ENCODE data around the gene SACM1L. TPM values are rescaled to one million over a fixed set of nuclear protein-coding genes. Genes with fewer than 3 reads are reported as not detected.

The SACM1L gene
- total and polyA plus RNA-seq, 7 experiments from 2014 or later, result 21.1 to 93.8 (median 69.6) TPM

GRCh38 chr3:45715945-45716344 is 26.7 kb downstream of the SACM1L start:
- Histone ChIP-seq H3K27ac (ENCODE audit: low read depth, low read length) (no peak overlapping the region), H3K4me1 (ENCODE audit: control insufficient read depth in 2 of 2, insufficient read depth in 2 of 2, low read length in 2 of 2) (no peaks in the 10 kb centered on the region), H3K4me3 (ENCODE audit: low read length) (no peak overlapping the region), H3K27me3 (ENCODE audit: control insufficient read depth in 2 of 2, insufficient read depth in 2 of 2, low read length in 2 of 2) (no peaks in the 10 kb centered on the region), H3K36me3 (ENCODE audit: control insufficient read depth in 2 of 3, insufficient read depth in 3 of 3, low read length in 3 of 3) (peaks cover 5 to 54% (median 7%) of the 10 kb centered on the region in 3 experiments), H3K9me3 (ENCODE audit: control insufficient read depth in 2 of 3, low read length in 3 of 3) (no peaks in the 10 kb centered on the region)
- peaks cover 21 to 44% (median 34%) of the 10 kb centered on the region in 5 donors for H3K36me3 Mint-ChIP-seq
- H3K27me3 Mint-ChIP-seq, result no peaks in the 10 kb centered on the region
- peak overlapping the region in 3 of 9 donors; percentile 31 to 66 (median 62) for H3K27ac Mint-ChIP-seq
- intact Hi-C loops (cut with micrococcal nuclease), result no loop called here
- ChIA-PET CTCF (no interaction called here), POLR2A (no interaction called here)
- no peaks in the 10 kb centered on the region for H3K9me3 Mint-ChIP-seq
- peaks cover 10 to 32% (median 21%) of the 10 kb centered on the region in 7 donors for H3K4me1 Mint-ChIP-seq
- ATAC-seq (no peak), DNase-seq (no peak)
- H3K4me3 Mint-ChIP-seq, result no peak overlapping the region

- POLR2A ChIA-PET, result no interaction called here
- Mint-ChIP-seq H3K27ac (peak overlapping the region in 6 of 9 donors; percentile 4 to 62 (median 22)), H3K27me3 (no peaks in the 10 kb centered on the region), H3K4me3 (no peak overlapping the region), H3K36me3 (peaks cover 19 to 39% (median 31%) of the 10 kb centered on the region in 5 donors), H3K9me3 (no peaks in the 10 kb centered on the region), H3K4me1 (peaks cover 5 to 30% (median 18%) of the 10 kb centered on the region in 7 donors)
- ATAC-seq, result no peak
- intact Hi-C loops (cut with micrococcal nuclease), result no loop called here
- H3K4me1 ChIP-seq (ENCODE audit: control insufficient read depth in 2 of 2, insufficient read depth in 2 of 2, low read length in 2 of 2), result no peaks in the 10 kb centered on the region
- CTCF ChIA-PET, result no interaction called here
- no peak overlapping the region for H3K27ac ChIP-seq (ENCODE audit: low read depth, low read length)
- H3K27me3 ChIP-seq (ENCODE audit: control insufficient read depth in 2 of 2, insufficient read depth in 2 of 2, low read length in 2 of 2), result no peaks in the 10 kb centered on the region
- no peak for DNase-seq
- no peak overlapping the region for H3K4me3 ChIP-seq (ENCODE audit: low read length)
- H3K36me3 ChIP-seq (ENCODE audit: control insufficient read depth in 2 of 3, insufficient read depth in 3 of 3, low read length in 3 of 3), result peaks cover 0 to 48% (median 7%) of the 10 kb centered on the region in 3 experiments
- no peaks in the 10 kb centered on the region for H3K9me3 ChIP-seq (ENCODE audit: control insufficient read depth in 2 of 3, low read length in 3 of 3)
Observed at GRCh38 chr3:45716790-45717336, 27.7 kb downstream of the SACM1L start.

GRCh38 chr3:45719655-45720487 is 30.7 kb downstream of the SACM1L start:
- no peaks in the 10 kb centered on the region for H3K27me3 ChIP-seq (ENCODE audit: control insufficient read depth in 2 of 2, insufficient read depth in 2 of 2, low read length in 2 of 2)
- intact Hi-C loops (cut with micrococcal nuclease), result no loop called here
- H3K27ac Mint-ChIP-seq, result peak overlapping the region in 6 of 9 donors; percentile 10 to 68 (median 26)
- ChIA-PET CTCF (no interaction called here), POLR2A (no interaction called here)
- no peak overlapping the region for H3K4me3 Mint-ChIP-seq
- peaks cover 28 to 52% (median 45%) of the 10 kb centered on the region in 5 donors for H3K36me3 Mint-ChIP-seq
- H3K9me3 ChIP-seq (ENCODE audit: control insufficient read depth in 2 of 3, low read length in 3 of 3), result no peaks in the 10 kb centered on the region
- no peaks in the 10 kb centered on the region for H3K4me1 ChIP-seq (ENCODE audit: control insufficient read depth in 2 of 2, insufficient read depth in 2 of 2, low read length in 2 of 2)
- H3K36me3 ChIP-seq (ENCODE audit: control insufficient read depth in 2 of 3, insufficient read depth in 3 of 3, low read length in 3 of 3), result peaks cover 19 to 48% (median 20%) of the 10 kb centered on the region in 3 experiments
- no peak for DNase-seq
- no peak for ATAC-seq
- no peaks in the 10 kb centered on the region for H3K9me3 Mint-ChIP-seq
- peaks cover 7 to 37% (median 28%) of the 10 kb centered on the region in 7 donors for H3K4me1 Mint-ChIP-seq
- H3K4me3 ChIP-seq (ENCODE audit: low read length), result no peak overlapping the region
- H3K27me3 Mint-ChIP-seq, result no peaks in the 10 kb centered on the region
- H3K27ac ChIP-seq (ENCODE audit: low read depth, low read length), result no peak overlapping the region

DNA sequence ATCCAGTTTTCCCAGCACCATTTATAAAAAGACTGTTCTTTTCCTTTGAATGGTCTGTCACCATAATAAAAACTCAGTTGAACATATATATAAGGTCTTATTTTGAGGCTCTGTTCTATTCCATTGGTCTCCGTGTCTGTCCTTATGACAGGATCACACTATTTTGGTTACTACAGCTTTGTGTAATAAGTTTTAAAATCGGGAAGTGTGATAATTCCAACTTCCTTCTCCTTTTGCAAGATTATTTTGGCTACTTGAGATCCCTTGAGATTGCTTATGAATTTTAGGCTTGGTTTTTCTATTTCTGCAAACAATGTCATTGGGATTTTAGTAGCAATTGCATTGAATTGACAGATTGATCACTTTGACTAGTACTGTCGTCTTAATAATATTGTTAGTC is 35.7 kb downstream of the SACM1L start:
- H3K27ac ChIP-seq (ENCODE audit: low read depth, low read length), result no peak overlapping the region
- H3K9me3 ChIP-seq (ENCODE audit: control insufficient read depth in 2 of 3, low read length in 3 of 3), result no peaks in the 10 kb centered on the region
- POLR2A ChIA-PET, result interaction anchor here (1.3 kb wide), 1 partner anchor 26 kb away, joined by 4 read pairs; no protein-coding TSS in a partner anchor
- peak overlapping the region in 2 of 9 donors; percentile 10 to 65 for H3K27ac Mint-ChIP-seq
- no peaks in the 10 kb centered on the region for H3K27me3 Mint-ChIP-seq
- H3K36me3 Mint-ChIP-seq, result peaks cover 16 to 63% (median 46%) of the 10 kb centered on the region in 5 donors
- no peak for DNase-seq
- ATAC-seq, result no peak
- no peak overlapping the region for H3K4me3 Mint-ChIP-seq
- intact Hi-C loops (cut with micrococcal nuclease), result no loop called here
- no peak overlapping the region for H3K4me3 ChIP-seq (ENCODE audit: low read length)
- H3K36me3 ChIP-seq (ENCODE audit: control insufficient read depth in 2 of 3, insufficient read depth in 3 of 3, low read length in 3 of 3), result peaks cover 13 to 48% (median 22%) of the 10 kb centered on the region in 3 experiments
- no peaks in the 10 kb centered on the region for H3K4me1 ChIP-seq (ENCODE audit: control insufficient read depth in 2 of 2, insufficient read depth in 2 of 2, low read length in 2 of 2)
- CTCF ChIA-PET, result no interaction called here
- H3K27me3 ChIP-seq (ENCODE audit: control insufficient read depth in 2 of 2, insufficient read depth in 2 of 2, low read length in 2 of 2), result no peaks in the 10 kb centered on the region
- no peaks in the 10 kb centered on the region for H3K9me3 Mint-ChIP-seq
- peaks cover 21 to 55% (median 42%) of the 10 kb centered on the region in 7 donors for H3K4me1 Mint-ChIP-seq

GRCh38 chr3:45729614-45730013 is 40.4 kb downstream of the SACM1L start:
- H3K36me3 ChIP-seq (ENCODE audit: control insufficient read depth in 2 of 3, insufficient read depth in 3 of 3, low read length in 3 of 3), result peaks cover 7 to 62% (median 19%) of the 10 kb centered on the region in 3 experiments

GRCh38 chr3:45730409-45731154 is 41.4 kb downstream of the SACM1L start:
- no peak overlapping the region for H3K4me3 ChIP-seq (ENCODE audit: low read length)
- no peaks in the 10 kb centered on the region for H3K4me1 ChIP-seq (ENCODE audit: control insufficient read depth in 2 of 2, insufficient read depth in 2 of 2, low read length in 2 of 2)
- POLR2A ChIA-PET, result interaction anchor here (0.7 kb wide), 1 partner anchor 956 kb away, joined by 3 read pairs; no protein-coding TSS in a partner anchor
- DNase-seq, result no peak
- Mint-ChIP-seq H3K4me1 (peaks cover 19 to 30% (median 22%) of the 10 kb centered on the region in 7 donors), H3K27ac (peak overlapping the region in 2 of 9 donors; percentile 34 to 48), H3K36me3 (peaks cover 5 to 62% (median 44%) of the 10 kb centered on the region in 5 donors), H3K9me3 (no peaks in the 10 kb centered on the region), H3K4me3 (no peak overlapping the region), H3K27me3 (no peaks in the 10 kb centered on the region)
- H3K9me3 ChIP-seq (ENCODE audit: control insufficient read depth in 2 of 3, low read length in 3 of 3), result no peaks in the 10 kb centered on the region
- peaks cover 7 to 67% (median 24%) of the 10 kb centered on the region in 3 experiments for H3K36me3 ChIP-seq (ENCODE audit: control insufficient read depth in 2 of 3, insufficient read depth in 3 of 3, low read length in 3 of 3)
- CTCF ChIA-PET, result no interaction called here
- H3K27ac ChIP-seq (ENCODE audit: low read depth, low read length), result no peak overlapping the region
- H3K27me3 ChIP-seq (ENCODE audit: control insufficient read depth in 2 of 2, insufficient read depth in 2 of 2, low read length in 2 of 2), result no peaks in the 10 kb centered on the region
- ATAC-seq, result no peak
- intact Hi-C loops (cut with micrococcal nuclease), result no loop called here

More at GRCh38 chr3:45729614-45730013, 40.4 kb downstream of the SACM1L start:
- H3K36me3 Mint-ChIP-seq, result peaks cover 10 to 62% (median 40%) of the 10 kb centered on the region in 5 donors
- H3K27ac ChIP-seq (ENCODE audit: low read depth, low read length), result no peak overlapping the region
- H3K4me3 Mint-ChIP-seq, result no peak overlapping the region
- no peaks in the 10 kb centered on the region for H3K4me1 ChIP-seq (ENCODE audit: control insufficient read depth in 2 of 2, insufficient read depth in 2 of 2, low read length in 2 of 2)
- ChIA-PET POLR2A (interaction anchor here (0.7 kb wide), 2 partner anchors 957 to 1291 kb away, joined by 3 read pairs; no protein-coding TSS in a partner anchor), CTCF (no interaction called here)
- no peaks in the 10 kb centered on the region for H3K27me3 Mint-ChIP-seq
- H3K27me3 ChIP-seq (ENCODE audit: control insufficient read depth in 2 of 2, insufficient read depth in 2 of 2, low read length in 2 of 2), result no peaks in the 10 kb centered on the region
- H3K4me3 ChIP-seq (ENCODE audit: low read length), result no peak overlapping the region
- H3K4me1 Mint-ChIP-seq, result peaks cover 23 to 37% (median 30%) of the 10 kb centered on the region in 7 donors
- ATAC-seq (no peak), DNase-seq (no peak)
- intact Hi-C loops (cut with micrococcal nuclease), result no loop called here
- peak overlapping the region in 4 of 9 donors; percentile 26 to 47 (median 44) for H3K27ac Mint-ChIP-seq
- no peaks in the 10 kb centered on the region for H3K9me3 ChIP-seq (ENCODE audit: control insufficient read depth in 2 of 3, low read length in 3 of 3)
- H3K9me3 Mint-ChIP-seq, result no peaks in the 10 kb centered on the region
